Measurements from ENCODE around the gene TMEM140. TPM values are rescaled to one million over a fixed set of nuclear protein-coding genes. Genes with fewer than 3 reads are reported as not detected.
"Not testable (repeated sequence)": the region's sequence is repeated elsewhere in the genome, so short reads cannot be mapped to it uniquely, and the experiment has no call there.

Gene TMEM140
- total RNA-seq, 6 experiments from 2014 or later, result 0.47 to 2.2 (median 1.6) TPM

- Mint-ChIP-seq H3K36me3 (ENCODE audit: low read depth) (no peaks in the 10 kb centered on the region), H3K27me3 (ENCODE audit: insufficient read depth) (no peaks in the 10 kb centered on the region; the same call in none of the 2 replicates), H3K27ac (no peak overlapping the region), H3K4me3 (no peak overlapping the region), H3K4me1 (ENCODE audit: low read depth) (no peaks in the 10 kb centered on the region), H3K9me3 (peaks cover 5% of the 10 kb centered on the region; the same call in 1 of the 2 replicates)
- TF ChIP-seq, protein P1, sequence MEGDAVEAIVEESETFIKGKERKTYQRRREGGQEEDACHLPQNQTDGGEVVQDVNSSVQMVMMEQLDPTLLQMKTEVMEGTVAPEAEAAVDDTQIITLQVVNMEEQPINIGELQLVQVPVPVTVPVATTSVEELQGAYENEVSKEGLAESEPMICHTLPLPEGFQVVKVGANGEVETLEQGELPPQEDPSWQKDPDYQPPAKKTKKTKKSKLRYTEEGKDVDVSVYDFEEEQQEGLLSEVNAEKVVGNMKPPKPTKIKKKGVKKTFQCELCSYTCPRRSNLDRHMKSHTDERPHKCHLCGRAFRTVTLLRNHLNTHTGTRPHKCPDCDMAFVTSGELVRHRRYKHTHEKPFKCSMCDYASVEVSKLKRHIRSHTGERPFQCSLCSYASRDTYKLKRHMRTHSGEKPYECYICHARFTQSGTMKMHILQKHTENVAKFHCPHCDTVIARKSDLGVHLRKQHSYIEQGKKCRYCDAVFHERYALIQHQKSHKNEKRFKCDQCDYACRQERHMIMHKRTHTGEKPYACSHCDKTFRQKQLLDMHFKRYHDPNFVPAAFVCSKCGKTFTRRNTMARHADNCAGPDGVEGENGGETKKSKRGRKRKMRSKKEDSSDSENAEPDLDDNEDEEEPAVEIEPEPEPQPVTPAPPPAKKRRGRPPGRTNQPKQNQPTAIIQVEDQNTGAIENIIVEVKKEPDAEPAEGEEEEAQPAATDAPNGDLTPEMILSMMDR (IDR thresholded peaks at IDR 0.05), result no peak
- DNase-seq, result no peak
Measured at GRCh38 chr7:135109976-135110375, 37.9 kb upstream of the TMEM140 start.

GRCh38 chr7:135111379-135111778 is 36.5 kb upstream of the TMEM140 start:
- Mint-ChIP-seq H3K27ac (no peak overlapping the region), H3K36me3 (ENCODE audit: low read depth) (no peaks in the 10 kb centered on the region), H3K27me3 (ENCODE audit: insufficient read depth) (no peaks in the 10 kb centered on the region; the same call in none of the 2 replicates), H3K4me1 (ENCODE audit: low read depth) (no peaks in the 10 kb centered on the region), H3K9me3 (no peaks in the 10 kb centered on the region), H3K4me3 (no peak overlapping the region)
- DNase-seq, result no peak
- TF ChIP-seq, protein P1 (IDR thresholded peaks at IDR 0.05), result no peak

DNA sequence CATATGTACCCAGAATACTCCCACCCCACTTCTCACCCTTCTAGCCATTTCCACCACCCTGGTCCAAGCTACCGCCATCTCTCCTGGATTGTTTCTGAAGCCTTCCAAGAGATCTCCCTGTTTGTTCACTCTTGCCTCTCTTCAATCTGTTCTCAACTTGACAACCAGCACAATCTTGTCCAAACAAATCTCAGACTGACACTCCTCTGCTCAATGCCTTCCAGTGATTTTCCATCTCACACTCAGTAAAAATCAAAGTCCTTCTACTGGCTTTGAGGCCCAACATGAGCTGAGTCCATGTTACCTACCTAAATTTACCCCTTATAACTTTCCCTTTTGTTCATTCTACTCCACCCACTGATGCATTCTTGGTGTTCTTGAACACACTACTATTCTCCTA is 33.2 kb upstream of the TMEM140 start:
- Mint-ChIP-seq H3K27ac (no peak overlapping the region), H3K36me3 (ENCODE audit: low read depth) (no peaks in the 10 kb centered on the region), H3K4me3 (no peak overlapping the region), H3K4me1 (ENCODE audit: low read depth) (no peaks in the 10 kb centered on the region), H3K27me3 (ENCODE audit: insufficient read depth) (peaks cover 5% of the 10 kb centered on the region; the same call in 1 of the 2 replicates), H3K9me3 (no peaks in the 10 kb centered on the region)
- TF ChIP-seq, protein P1 (IDR thresholded peaks at IDR 0.05), result no peak
- no peak for DNase-seq

DNA sequence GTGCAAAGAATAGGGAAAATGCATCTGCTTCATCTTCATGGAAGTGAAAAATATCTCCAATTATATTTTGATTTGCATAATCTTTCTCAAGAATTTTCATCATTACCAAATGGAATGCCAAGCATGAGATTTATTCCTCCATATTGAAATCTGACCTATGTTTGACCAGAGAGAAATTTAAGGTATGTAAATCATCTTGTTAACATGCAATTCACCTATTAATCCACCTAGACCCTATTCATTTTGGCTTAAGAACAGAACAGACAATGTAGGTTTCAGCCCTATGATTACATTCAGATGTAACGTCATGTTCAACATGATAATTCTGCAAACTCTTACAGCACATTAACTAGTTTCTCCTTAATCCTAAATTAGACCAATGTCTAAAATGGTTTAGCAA is 30.8 kb upstream of the TMEM140 start:
- Mint-ChIP-seq H3K27me3 (ENCODE audit: insufficient read depth) (peaks cover 5% of the 10 kb centered on the region; the same call in 1 of the 2 replicates), H3K4me3 (no peak overlapping the region), H3K27ac (no peak overlapping the region), H3K4me1 (ENCODE audit: low read depth) (no peaks in the 10 kb centered on the region), H3K9me3 (peaks cover 6% of the 10 kb centered on the region; the same call in 1 of the 2 replicates), H3K36me3 (ENCODE audit: low read depth) (peaks cover 8% of the 10 kb centered on the region; the same call in 1 of the 2 replicates)
- DNase-seq, result no peak
- TF ChIP-seq, protein P1 (IDR thresholded peaks at IDR 0.05), result no peak

- Mint-ChIP-seq H3K36me3 (ENCODE audit: low read depth) (peaks cover 8% of the 10 kb centered on the region; the same call in 1 of the 2 replicates), H3K9me3 (peaks cover 6% of the 10 kb centered on the region; the same call in 1 of the 2 replicates), H3K27ac (no peak overlapping the region), H3K4me1 (ENCODE audit: low read depth) (no peaks in the 10 kb centered on the region), H3K4me3 (no peak overlapping the region), H3K27me3 (ENCODE audit: insufficient read depth) (peaks cover 15% of the 10 kb centered on the region)
- no peak for DNase-seq
- TF ChIP-seq, protein P1 (IDR thresholded peaks at IDR 0.05), result no peak
Measured at GRCh38 chr7:135121868-135122267, 26.0 kb upstream of the TMEM140 start.

GRCh38 chr7:135124631-135125030 is 23.2 kb upstream of the TMEM140 start:
- H3K4me3 Mint-ChIP-seq; H3K4me1 Mint-ChIP-seq (ENCODE audit: low read depth); H3K36me3 Mint-ChIP-seq (ENCODE audit: low read depth); H3K9me3 Mint-ChIP-seq; H3K27ac Mint-ChIP-seq; DNase-seq: not testable (repeated sequence)
- peaks cover 15% of the 10 kb centered on the region for H3K27me3 Mint-ChIP-seq (ENCODE audit: insufficient read depth)
